Karpas-422 (cell line): ENCODE measurements around the gene INPP5A. TPM values are rescaled to one million over a fixed set of nuclear protein-coding genes. Genes with fewer than 3 reads are reported as not detected.
A peak's percentile ranks its signal among the peaks of the same experiment; 100 is the strongest.

Source experiments
- DNase-seq: peaks from one replicate; pipeline ENCODE4 v3.0.0-alpha.2; 2015
- H2AFZ ChIP-seq: fragments of 200-600 bp; sonication (generic); 2 replicates; pipeline ENCODE4 v1.6.1; 2014; ENCODE audit warnings: antibody characterized with exemption, low read length, mixed read lengths
- H3K27ac ChIP-seq: fragments of 200-600 bp; sonication (generic); 2 replicates; pipeline ENCODE4 v1.5.1; 2014; ENCODE audit warnings: mild to moderate bottlenecking, low read length, moderate library complexity
- H3K27me3 ChIP-seq: fragments of 200-600 bp; sonication (generic); 2 replicates; pipeline ENCODE4 v1.6.1; 2014; ENCODE audit warnings: low read length, mixed read lengths
- H3K36me3 ChIP-seq: fragments of 200-600 bp; sonication (generic); 2 replicates; pipeline ENCODE4 v1.6.1; 2014; ENCODE audit warnings: low read length, mixed read lengths; ENCODE audit not compliant: insufficient read depth
- H3K4me1 ChIP-seq: fragments of 200-600 bp; sonication (generic); 2 replicates; pipeline ENCODE4 v1.6.1; 2014; ENCODE audit warnings: mild to moderate bottlenecking, low read length, mixed read lengths
- H3K4me2 ChIP-seq: fragments of 200-600 bp; sonication (generic); 2 replicates; pipeline ENCODE4 v1.6.1; 2014; ENCODE audit warnings: low read length, low read depth, mild to moderate bottlenecking; ENCODE audit not compliant: poor library complexity, severe bottlenecking
- H3K4me3 ChIP-seq: fragments of 200-600 bp; sonication (generic); 2 replicates; pipeline ENCODE4 v1.5.1; 2014; ENCODE audit warnings: mild to moderate bottlenecking, antibody characterized with exemption, low read length, mixed read lengths
- H3K79me2 ChIP-seq: fragments of 200-600 bp; sonication (generic); 2 replicates; pipeline ENCODE4 v1.6.1; 2014; ENCODE audit warnings: mild to moderate bottlenecking, low read length, mixed read lengths
- H3K9ac ChIP-seq: fragments of 200-600 bp; sonication (generic); 2 replicates; pipeline ENCODE4 v1.6.0; 2014; ENCODE audit warnings: low read length
- H3K9me2 ChIP-seq: fragments of 200-600 bp; sonication (generic), shearing (Covaris generic); replicated peaks from 2 replicates; pipeline ENCODE4 v1.6.0; 2014; ENCODE audit warnings: mild to moderate bottlenecking, low read length, moderate library complexity; ENCODE audit not compliant: insufficient read depth
- H3K9me3 ChIP-seq: fragments of 300-700, 200-600 bp; sonication (generic); 2 replicates; pipeline ENCODE4 v1.6.1; 2014; ENCODE audit warnings: low read length, mixed read lengths
- H4K20me1 ChIP-seq: fragments of 200-600 bp; sonication (generic); 2 replicates; pipeline ENCODE4 v1.6.1; 2014; ENCODE audit warnings: mild to moderate bottlenecking, antibody characterized with exemption, low read length, low read depth; ENCODE audit not compliant: insufficient read depth
- total RNA-seq: library from RNA; depleted of rRNA; stranded (reverse); fragments of >200 nt; shearing (Covaris generic); gene quantifications from 2 replicates; pipeline ENCODE4 v1.2.3, GENCODE V29; 2014; ENCODE audit warnings: low replicate concordance

The INPP5A gene
- total RNA-seq, 1 experiment from 2014 or later: 9.1 TPM

DNA sequence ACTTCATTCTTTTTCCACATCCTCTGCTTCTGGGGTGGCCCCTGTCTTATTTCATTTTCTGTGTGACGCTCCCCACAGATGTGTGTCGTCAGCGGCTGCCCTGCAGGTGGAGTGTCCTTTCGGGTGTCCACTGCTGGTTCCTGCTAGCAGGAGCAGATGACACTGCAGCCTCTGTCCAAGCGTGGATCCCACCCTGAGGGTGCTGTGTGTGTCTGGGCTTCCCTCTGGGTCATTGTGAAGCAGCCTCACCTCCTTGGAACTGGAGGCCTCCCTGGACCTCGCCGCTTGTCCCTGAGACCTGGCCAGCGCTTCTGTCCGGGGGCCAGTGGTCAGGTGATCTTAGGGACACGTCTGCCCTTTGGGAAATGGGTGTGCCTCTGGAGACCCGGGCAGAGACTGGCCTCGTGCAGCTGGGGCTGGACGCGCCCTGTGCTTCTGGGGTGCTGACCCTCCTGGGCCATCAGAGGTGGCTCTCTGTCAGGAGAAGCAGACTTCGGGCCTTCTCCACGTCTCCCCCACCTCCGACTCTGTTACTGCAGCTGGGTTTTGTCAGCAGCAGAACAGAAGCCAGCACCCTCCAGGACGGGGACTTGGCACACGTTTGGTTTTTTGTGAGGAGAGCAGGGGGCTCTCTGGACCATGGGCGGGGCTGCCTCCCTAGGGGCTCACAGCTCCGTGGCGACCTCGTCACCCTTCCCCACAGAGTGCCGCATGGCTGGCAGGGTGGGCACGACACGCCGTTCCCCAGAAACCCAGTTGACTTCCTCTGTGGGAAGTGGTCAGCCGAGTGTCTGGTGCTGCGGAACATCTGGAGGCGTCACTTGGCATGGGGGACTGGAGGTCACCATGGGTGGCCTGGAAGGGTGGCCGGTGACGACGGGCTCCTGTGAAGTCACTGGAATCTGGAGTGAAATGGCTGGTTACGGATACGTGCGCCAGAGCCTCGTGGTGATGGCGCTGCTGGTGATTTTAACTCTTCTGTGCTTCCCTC, 48.4 kb downstream of the INPP5A start:
- peaks cover 15% of the 10 kb centered on the region for H3K4me1 ChIP-seq
- peaks cover 4% of the 10 kb centered on the region; the same call in 1 of the 2 replicates for H3K36me3 ChIP-seq
- H4K20me1 ChIP-seq: peaks cover 5% of the 10 kb centered on the region; the same call in 1 of the 2 replicates
- no peaks in the 10 kb centered on the region for H3K9me2 ChIP-seq
- no peak overlapping the region for H3K9ac ChIP-seq
- no peaks in the 10 kb centered on the region for H3K9me3 ChIP-seq
- no peak overlapping the region for H2AFZ ChIP-seq
- DNase-seq: no peak
- no peak overlapping the region for H3K27ac ChIP-seq
- H3K4me3 ChIP-seq: no peak overlapping the region
- H3K27me3 ChIP-seq: no peaks in the 10 kb centered on the region
- no peaks in the 10 kb centered on the region for H3K79me2 ChIP-seq
- no peak overlapping the region for H3K4me2 ChIP-seq

DNA sequence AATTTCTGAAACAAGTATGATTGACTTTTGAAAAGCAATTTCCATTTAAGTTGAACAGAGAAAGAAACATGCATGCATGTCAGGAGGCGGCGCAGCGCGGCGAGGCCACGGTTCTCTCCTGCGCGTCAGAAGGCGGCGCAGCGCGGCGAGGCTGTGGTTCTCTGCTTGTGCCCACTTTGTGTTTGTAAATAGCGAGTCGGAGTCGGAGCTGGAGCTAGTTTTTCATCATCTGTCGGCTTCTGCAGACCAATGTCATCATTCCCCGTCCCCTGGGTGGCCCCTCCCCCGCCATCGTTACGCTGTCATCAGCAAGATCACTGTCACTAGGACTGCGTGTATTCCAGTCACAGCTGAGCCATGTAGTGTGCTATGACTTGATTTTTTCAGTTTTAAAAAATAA, 49.2 kb downstream of the INPP5A start:
- Histone ChIP-seq H2AFZ (no peak overlapping the region), H4K20me1 (peaks cover 5% of the 10 kb centered on the region; the same call in 1 of the 2 replicates), H3K36me3 (no peaks in the 10 kb centered on the region), H3K4me1 (peaks cover 15% of the 10 kb centered on the region), H3K9me2 (no peaks in the 10 kb centered on the region), H3K27me3 (no peaks in the 10 kb centered on the region), H3K9ac (no peak overlapping the region), H3K27ac (no peak overlapping the region), H3K79me2 (no peaks in the 10 kb centered on the region), H3K9me3 (no peaks in the 10 kb centered on the region), H3K4me2 (no peak overlapping the region), H3K4me3 (no peak overlapping the region)
- DNase-seq: no peak

DNA sequence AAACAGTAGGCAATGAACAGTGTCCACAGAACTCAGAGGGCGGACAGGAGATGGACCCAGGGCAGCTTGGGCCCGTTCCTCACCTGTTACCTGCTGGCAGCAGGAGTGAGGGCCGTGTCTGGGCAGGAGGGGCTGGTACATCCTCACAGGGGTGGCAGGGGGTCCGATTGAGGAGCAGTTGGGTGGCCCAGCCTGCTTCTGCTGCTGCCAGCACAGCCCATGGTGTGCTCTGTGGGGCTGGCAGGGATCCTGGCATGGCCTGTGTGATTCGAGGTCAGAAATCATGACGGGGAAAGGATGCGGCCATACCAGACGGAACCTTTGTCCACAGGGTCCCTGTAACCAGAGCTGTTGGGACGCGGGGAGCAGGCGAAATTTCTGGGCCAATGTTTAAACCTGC, 49.6 kb downstream of the INPP5A start:
- no peak overlapping the region for H3K9ac ChIP-seq

DNA sequence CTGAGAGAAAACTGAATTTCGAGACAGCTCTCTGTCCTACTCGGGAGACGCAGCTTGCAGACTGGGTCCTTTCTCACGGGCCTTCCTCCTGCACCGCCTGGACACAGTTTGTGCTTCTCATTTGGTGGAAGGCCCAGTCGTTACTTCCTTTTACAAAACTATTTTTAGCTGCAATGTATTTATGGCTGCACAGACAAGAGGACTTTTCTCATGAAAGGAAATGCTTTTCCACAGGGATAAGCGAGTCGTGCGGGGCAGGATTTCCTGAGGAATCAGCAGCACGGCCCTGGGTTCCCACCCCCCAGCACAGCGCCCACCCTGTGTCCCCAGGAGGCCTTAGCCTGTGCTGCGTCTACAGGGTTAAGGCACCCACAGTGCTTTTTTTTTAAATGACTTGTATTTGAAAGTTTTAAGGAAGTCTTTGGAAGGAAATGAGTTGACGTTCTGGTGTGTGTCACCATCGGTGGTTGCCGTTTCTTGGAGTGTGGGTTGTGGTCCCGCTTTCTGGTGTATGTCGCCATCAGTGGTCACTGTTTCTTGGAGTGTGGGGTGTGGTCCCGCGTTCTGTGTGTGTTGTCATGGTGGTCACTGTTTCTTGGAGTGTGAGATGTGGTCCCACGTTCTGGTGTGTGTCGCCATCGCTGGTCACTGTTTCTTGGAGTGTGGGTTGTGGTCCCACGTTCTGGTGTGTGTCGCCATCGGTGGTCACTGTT, 50.9 kb downstream of the INPP5A start:
- no peaks in the 10 kb centered on the region for H3K36me3 ChIP-seq

More for the DNA sequence above, 49.6 kb downstream of the INPP5A start:
- H3K4me2 ChIP-seq: no peak overlapping the region
- H3K4me3 ChIP-seq: no peak overlapping the region
- no peaks in the 10 kb centered on the region for H3K9me3 ChIP-seq
- H3K27ac ChIP-seq: no peak overlapping the region
- no peaks in the 10 kb centered on the region for H3K79me2 ChIP-seq
- H2AFZ ChIP-seq: no peak overlapping the region
- no peaks in the 10 kb centered on the region for H3K36me3 ChIP-seq
- H4K20me1 ChIP-seq: peaks cover 5% of the 10 kb centered on the region; the same call in 1 of the 2 replicates
- no peak for DNase-seq
- H3K4me1 ChIP-seq: peaks cover 15% of the 10 kb centered on the region
- H3K9me2 ChIP-seq: no peaks in the 10 kb centered on the region
- H3K27me3 ChIP-seq: no peaks in the 10 kb centered on the region

DNA sequence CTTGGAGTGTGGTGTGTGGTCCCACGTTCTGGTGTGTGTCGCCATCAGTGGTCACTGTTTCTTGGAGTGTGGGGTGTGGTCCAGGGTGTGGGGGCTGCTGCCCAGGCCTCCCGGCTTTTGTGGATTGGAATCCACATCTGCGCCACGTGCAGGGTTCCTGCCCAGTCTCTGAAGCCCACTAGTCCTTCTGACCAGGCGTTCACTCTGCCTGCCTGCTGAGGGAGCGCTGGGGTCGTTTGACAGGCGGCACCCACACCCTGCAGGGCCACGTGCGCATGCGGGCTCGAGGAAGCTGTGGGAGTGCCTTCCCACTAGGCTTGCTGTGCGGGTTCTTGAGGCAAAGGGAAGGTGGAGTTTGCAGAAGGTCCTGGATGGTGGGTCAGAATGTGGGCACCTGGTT, 51.4 kb downstream of the INPP5A start:
- H3K27me3 ChIP-seq: no peaks in the 10 kb centered on the region
- H2AFZ ChIP-seq: no peak overlapping the region
- no peak for DNase-seq
- peaks cover 28% of the 10 kb centered on the region for H3K4me1 ChIP-seq
- no peak overlapping the region for H3K9ac ChIP-seq
- no peak overlapping the region for H3K4me3 ChIP-seq
- peak overlapping the region; percentile 53 for H3K4me2 ChIP-seq
- H3K9me2 ChIP-seq: no peaks in the 10 kb centered on the region
- no peaks in the 10 kb centered on the region for H3K79me2 ChIP-seq
- H3K36me3 ChIP-seq: no peaks in the 10 kb centered on the region
- no peaks in the 10 kb centered on the region for H3K9me3 ChIP-seq
- H4K20me1 ChIP-seq: peaks cover 5% of the 10 kb centered on the region; the same call in 1 of the 2 replicates
- H3K27ac ChIP-seq: no peak overlapping the region

More for the DNA sequence above, 50.9 kb downstream of the INPP5A start:
- Histone ChIP-seq H3K9me3 (no peaks in the 10 kb centered on the region), H3K4me2 (peak overlapping the region; percentile 53), H2AFZ (no peak overlapping the region), H4K20me1 (peaks cover 5% of the 10 kb centered on the region; the same call in 1 of the 2 replicates), H3K9me2 (no peaks in the 10 kb centered on the region), H3K9ac (peak overlapping the region; percentile 28), H3K79me2 (no peaks in the 10 kb centered on the region), H3K27ac (peak overlapping the region; percentile 58), H3K4me3 (0 out of 2 replicates have a peak overlapping the region, but pooled peaks have one; percentile 1), H3K4me1 (peaks cover 22% of the 10 kb centered on the region), H3K27me3 (no peaks in the 10 kb centered on the region)
- no peak for DNase-seq

DNA sequence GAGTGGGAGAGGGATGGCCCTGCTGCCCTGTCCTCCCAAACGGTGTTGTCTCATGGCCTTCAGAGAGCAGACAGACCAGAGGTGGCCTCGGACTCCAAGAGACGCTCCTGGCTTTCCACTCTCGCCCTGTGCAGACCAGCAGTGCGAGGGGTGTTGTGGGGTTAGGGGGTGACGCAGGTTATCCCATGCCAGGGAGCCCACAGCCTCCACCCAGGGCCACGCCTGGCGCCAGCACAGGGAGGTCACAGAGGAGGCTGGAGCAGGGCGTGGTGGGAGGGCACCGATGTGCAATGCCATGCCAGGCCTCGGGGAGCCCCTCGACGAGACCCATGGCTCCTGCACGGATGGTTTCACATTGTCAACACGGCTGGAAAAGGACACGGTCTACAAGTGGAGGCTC, 52.1 kb downstream of the INPP5A start:
- Histone ChIP-seq H3K36me3 (no peaks in the 10 kb centered on the region), H3K4me3 (no peak overlapping the region), H3K79me2 (no peaks in the 10 kb centered on the region), H3K9me2 (no peaks in the 10 kb centered on the region), H3K4me2 (no peak overlapping the region), H3K4me1 (peaks cover 34% of the 10 kb centered on the region), H2AFZ (no peak overlapping the region), H3K9ac (no peak overlapping the region), H3K9me3 (no peaks in the 10 kb centered on the region), H3K27me3 (no peaks in the 10 kb centered on the region), H3K27ac (no peak overlapping the region), H4K20me1 (peaks cover 5% of the 10 kb centered on the region; the same call in 1 of the 2 replicates)
- no peak for DNase-seq

DNA sequence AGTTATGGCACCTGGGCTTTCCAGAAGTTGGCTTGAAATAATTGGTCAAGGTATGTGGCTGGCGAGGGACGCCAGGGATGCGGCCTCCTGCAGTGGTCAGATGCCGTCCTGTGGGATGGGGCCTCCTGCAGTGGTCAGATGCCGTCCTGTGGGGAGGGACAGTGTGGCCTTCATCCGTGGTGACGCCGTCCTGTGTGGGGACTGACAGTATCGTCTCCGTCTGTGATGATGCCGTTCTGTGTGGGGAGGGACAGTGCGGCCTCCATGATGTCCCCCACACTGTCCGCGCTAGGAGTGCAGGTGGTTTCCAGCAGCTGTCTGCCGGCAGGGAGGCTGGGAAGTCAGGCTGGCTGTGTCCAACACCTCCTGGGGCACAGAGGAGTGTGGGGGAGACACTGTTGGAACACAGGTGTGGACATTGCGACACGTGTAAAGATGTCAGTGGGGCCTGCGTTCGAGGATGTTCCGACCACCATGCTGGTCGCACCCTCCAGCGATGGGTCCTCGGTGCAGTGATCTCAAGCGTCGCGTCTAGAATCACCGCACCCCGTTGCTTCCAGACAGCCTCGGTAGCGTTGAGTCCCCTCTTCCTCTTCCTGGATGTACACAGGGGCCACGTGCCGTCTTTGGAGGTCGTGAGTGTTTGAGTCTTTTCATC, 52.6 kb downstream of the INPP5A start:
- Histone ChIP-seq H3K4me3 (no peak overlapping the region), H3K9me2 (no peaks in the 10 kb centered on the region), H3K79me2 (no peaks in the 10 kb centered on the region), H3K4me1 (peaks cover 40% of the 10 kb centered on the region), H3K9ac (no peak overlapping the region), H4K20me1 (peaks cover 5% of the 10 kb centered on the region; the same call in 1 of the 2 replicates), H3K4me2 (no peak overlapping the region), H3K27ac (no peak overlapping the region), H3K36me3 (no peaks in the 10 kb centered on the region), H3K27me3 (no peaks in the 10 kb centered on the region), H2AFZ (no peak overlapping the region), H3K9me3 (no peaks in the 10 kb centered on the region)
- DNase-seq: no peak
